Esophagus muscularis mucosa (tissue), 4 donors: ENCODE data around the gene CHL1. TPM values are rescaled to one million over a fixed set of nuclear protein-coding genes. Genes with fewer than 3 reads are reported as not detected.

ENCODE experiments used
- DNase-seq: peaks from one replicate; pipeline ENCODE4 v3.0.0-alpha.2; 2017; ENCODE audit errors: extremely low spot score
- H3K27ac ChIP-seq, 4 donors: fragments of 200-600 bp; sonication (generic); replicated peaks in 1 of 4; 1 replicate in 3 of 4; 2 replicates in 1 of 4; pipeline ENCODE4 v1.5.1; 2016 to 2019; ENCODE audit warnings: mild to moderate bottlenecking in 1 of 4
- H3K27me3 ChIP-seq, 4 donors: fragments of 200-600 bp; sonication (generic); one replicate each; pipeline versions ENCODE4 v1.5.1 to v1.6.0; 2016 to 2019
- H3K36me3 ChIP-seq, 4 donors: fragments of 200-600 bp; sonication (generic); one replicate each; pipeline ENCODE4 v1.5.1; 2016 to 2019
- H3K4me1 ChIP-seq, 4 donors: fragments of 200-600 bp; sonication (generic); one replicate each; pipeline ENCODE4 v1.5.1; 2016 to 2019
- H3K4me3 ChIP-seq, 4 donors: fragments of 200-600 bp; sonication (generic); 1 replicate in 2 of 4; 2 replicates in 2 of 4; pipeline ENCODE4 v1.5.1; 2016 to 2019; ENCODE audit warnings: mild to moderate bottlenecking in 4 of 4, moderate library complexity in 1 of 4
- H3K9me3 ChIP-seq, 4 donors: fragments of 200-600 bp; sonication (generic); 1 replicate in 3 of 4; 2 replicates in 1 of 4; pipeline ENCODE4 v1.5.1; 2016 to 2019
- CTCF ChIP-seq, 3 experiments: fragments of 200-600 bp in 2 of 3; fragments of 450-650 bp in 1 of 3; sonication (generic) in 2 of 3; IDR thresholded peaks; one replicate each; pipeline ENCODE4 v1.5.1; 2017 to 2019; ENCODE audit warnings: antibody characterized with exemption in 3 of 3, mild to moderate bottlenecking in 2 of 3, moderate library complexity in 1 of 3
- EP300 ChIP-seq: sonication (generic); formaldehyde crosslinking; IDR thresholded peaks from one replicate; pipeline ENCODE4 v1.6.1; 2017; ENCODE audit warnings: antibody characterized with exemption
- POLR2A ChIP-seq: fragments of 450-650 bp; IDR thresholded peaks from one replicate; pipeline ENCODE4 v1.6.1; 2017; ENCODE audit warnings: antibody characterized with exemption, moderate library complexity, mild to moderate bottlenecking, low read depth
- POLR2AphosphoS5 ChIP-seq, 2 donors: sonication (generic); formaldehyde crosslinking; IDR thresholded peaks; one replicate each; pipeline ENCODE4 v1.6.1; 2017; ENCODE audit warnings: antibody characterized with exemption in 2 of 2
- WGBS: methylation state at CpG from one replicate; pipeline ENCODE4 v1.1.5; 2018; 5-methylcytosine and 5-hydroxymethylcytosine counted together
- intact Hi-C: fragments of 100-400 bp; cut with DNase I; formaldehyde crosslinking; loops from one replicate; pipeline ENCODE4 v1.15.1; 2023
- total RNA-seq, 4 donors: library from RNA; depleted of rRNA; stranded (reverse); fragments of >200 nt; gene quantifications; one replicate each; pipeline versions ENCODE4 v1.1.0 to v1.2.1, GENCODE V29; 2016

Gene CHL1
- total RNA-seq, 4 donors from 2014 or later = 33.0 to 49.1 (median 42.5) TPM

- H3K4me3 ChIP-seq = no peak overlapping the region
- no peaks in the 10 kb centered on the region for H3K27me3 ChIP-seq
- no peak overlapping the region for H3K27ac ChIP-seq
- no peaks in the 10 kb centered on the region for H3K4me1 ChIP-seq
- TF ChIP-seq POLR2A = no peak
- no peak for TF ChIP-seq CTCF (IDR thresholded peaks at IDR 0.05)
- TF ChIP-seq EP300 = no peak
- TF ChIP-seq POLR2AphosphoS5 (IDR thresholded peaks at IDR 0.05) = no peak
- DNase-seq = no peak
- no peaks in the 10 kb centered on the region for H3K36me3 ChIP-seq
- intact Hi-C loops = no loop called here
- WGBS = 65% methylated on average over 2 of the region's 2 CpGs
- no peaks in the 10 kb centered on the region for H3K9me3 ChIP-seq
Observed at GRCh38 chr3:270688-271087, 74.1 kb downstream of the CHL1 start.

GRCh38 chr3:274927-275326, 78.4 kb downstream of the CHL1 start:
- H3K9me3 ChIP-seq = no peaks in the 10 kb centered on the region
- DNase-seq = no peak
- intact Hi-C loops = no loop called here
- no peaks in the 10 kb centered on the region for H3K4me1 ChIP-seq
- no peaks in the 10 kb centered on the region for H3K36me3 ChIP-seq
- no peak for TF ChIP-seq EP300
- TF ChIP-seq POLR2A = no peak
- no peak for TF ChIP-seq CTCF (IDR thresholded peaks at IDR 0.05)
- no peak for TF ChIP-seq POLR2AphosphoS5 (IDR thresholded peaks at IDR 0.05)
- WGBS = 81% methylated on average over 2 of the region's 2 CpGs
- H3K4me3 ChIP-seq = no peak overlapping the region
- H3K27me3 ChIP-seq = no peaks in the 10 kb centered on the region
- H3K27ac ChIP-seq = no peak overlapping the region

GRCh38 chr3:277873-278272, 81.3 kb downstream of the CHL1 start:
- intact Hi-C loops = no loop called here
- no peaks in the 10 kb centered on the region for H3K36me3 ChIP-seq
- no peaks in the 10 kb centered on the region for H3K27me3 ChIP-seq
- no peak for DNase-seq
- peaks cover 0 to 10% (median 3%) of the 10 kb centered on the region in 4 donors for H3K9me3 ChIP-seq
- H3K27ac ChIP-seq = no peak overlapping the region
- TF ChIP-seq EP300 (no peak), POLR2AphosphoS5 (IDR thresholded peaks at IDR 0.05) (no peak), POLR2A (no peak), CTCF (IDR thresholded peaks at IDR 0.05) (no peak)
- no peaks in the 10 kb centered on the region for H3K4me1 ChIP-seq
- no peak overlapping the region for H3K4me3 ChIP-seq
- 67% methylated on average over 1 of the region's 1 CpG for WGBS

GRCh38 chr3:278300-279064, 81.9 kb downstream of the CHL1 start:
- Histone ChIP-seq H3K4me1 (no peaks in the 10 kb centered on the region), H3K36me3 (no peaks in the 10 kb centered on the region), H3K9me3 (peaks cover 0 to 10% (median 3%) of the 10 kb centered on the region in 4 donors), H3K27me3 (no peaks in the 10 kb centered on the region), H3K27ac (no peak overlapping the region), H3K4me3 (no peak overlapping the region)
- intact Hi-C loops = no loop called here
- WGBS = 68% methylated on average over 12 of the region's 12 CpGs
- DNase-seq = no peak
- TF ChIP-seq CTCF (IDR thresholded peaks at IDR 0.05) (no peak), POLR2A (no peak), EP300 (no peak), POLR2AphosphoS5 (IDR thresholded peaks at IDR 0.05) (no peak)

- Histone ChIP-seq H3K4me1 (no peaks in the 10 kb centered on the region), H3K27me3 (no peaks in the 10 kb centered on the region), H3K4me3 (no peak overlapping the region), H3K27ac (no peak overlapping the region), H3K9me3 (peaks cover 0 to 10% (median 3%) of the 10 kb centered on the region in 4 donors), H3K36me3 (no peaks in the 10 kb centered on the region)
- WGBS = 37% methylated on average over 1 of the region's 1 CpG
- TF ChIP-seq CTCF (IDR thresholded peaks at IDR 0.05) = no peak
- intact Hi-C loops = no loop called here
- DNase-seq = no peak
Observed at GRCh38 chr3:279325-279724, 82.8 kb downstream of the CHL1 start.
